Uterus (tissue), 2 donors: ENCODE results near the gene MTUS2.

Source experiments
- CTCF ChIP-seq, 4 experiments: fragments of 200-600 bp in 2 of 4; fragments of 450-650 bp in 2 of 4; sonication (generic) in 2 of 4; IDR thresholded peaks; one replicate each; pipeline ENCODE4 v1.5.1; 2016 to 2019; ENCODE audit warnings: antibody characterized with exemption in 4 of 4, mild to moderate bottlenecking in 2 of 4, moderate library complexity in 1 of 4
- POLR2A ChIP-seq, 2 donors: fragments of 450-650 bp; IDR thresholded peaks; one replicate each; pipeline ENCODE4 v1.6.1; 2016; ENCODE audit warnings: antibody characterized with exemption in 2 of 2, mild to moderate bottlenecking in 1 of 2, moderate library complexity in 1 of 2

GRCh38 chr13:29386246-29386645 lies 566.1 kb downstream of the MTUS2 start:
- TF ChIP-seq CTCF (IDR thresholded peaks at IDR 0.05) (no peak), POLR2A (IDR thresholded peaks at IDR 0.05) (no peak)
